HepG2 (cell line): ENCODE data around the gene CNTD1. TPM values are rescaled to one million over a fixed set of nuclear protein-coding genes. Genes with fewer than 3 reads are reported as not detected.
A peak's percentile ranks its signal among the peaks of the same experiment; 100 is the strongest.

Experiments used
- ADNP ChIP-seq: sonication (generic); formaldehyde crosslinking; IDR thresholded peaks from 2 replicates; pipeline ENCODE4 v1.4.0; 2020; ENCODE audit warnings: missing genetic modification reagents
- CCAR2 ChIP-seq: fragments of 200-400 bp; formaldehyde crosslinking; optimal IDR thresholded peaks from 2 replicates; pipeline ENCODE3; 2018; ENCODE audit warnings: low read depth, mild to moderate bottlenecking, low read length, moderate library complexity
- EEA1 ChIP-seq: sonication (generic); formaldehyde crosslinking; IDR thresholded peaks from 2 replicates; pipeline ENCODE4 v1.5.1; 2020; ENCODE audit warnings: mild to moderate bottlenecking, missing genetic modification reagents, borderline replicate concordance
- FOXK1 ChIP-seq: sonication (generic); formaldehyde crosslinking; IDR thresholded peaks from 2 replicates; pipeline ENCODE4 v1.4.0; 2020; ENCODE audit warnings: low read depth, missing genetic modification reagents, borderline replicate concordance
- HIC2 ChIP-seq: sonication (generic); formaldehyde crosslinking; IDR thresholded peaks from 2 replicates; pipeline ENCODE4 v1.9.0; 2022; ENCODE audit warnings: low read depth, missing genetic modification reagents
- HIVEP1 ChIP-seq: sonication (generic); formaldehyde crosslinking; IDR thresholded peaks from 2 replicates; pipeline ENCODE4 v1.4.0; 2020; ENCODE audit warnings: mild to moderate bottlenecking, missing genetic modification reagents
- HNRNPLL ChIP-seq: fragments of 200-400 bp; formaldehyde crosslinking; IDR thresholded peaks from 2 replicates; pipeline ENCODE4 v1.6.1; 2017; ENCODE audit warnings: mild to moderate bottlenecking, low read depth, low read length; ENCODE audit not compliant: poor library complexity, severe bottlenecking
- KDM5B ChIP-seq: sonication (generic); formaldehyde crosslinking; IDR thresholded peaks from 2 replicates; pipeline ENCODE4 v1.4.0; 2020; ENCODE audit warnings: missing genetic modification reagents, mild to moderate bottlenecking, borderline replicate concordance
- LBX2 ChIP-seq: sonication (generic); formaldehyde crosslinking; IDR thresholded peaks from 2 replicates; pipeline ENCODE4 v1.5.0; 2020; ENCODE audit warnings: missing genetic modification reagents, mild to moderate bottlenecking, borderline replicate concordance
- MAX ChIP-seq: IDR thresholded peaks from 2 replicates; pipeline ENCODE4 v1.6.1; 2012; ENCODE audit warnings: inconsistent platforms
- MAZ ChIP-seq, 2 experiments: sonication (generic) in 1 of 2; formaldehyde crosslinking in 1 of 2; IDR thresholded peaks; 2 replicates each; pipeline versions ENCODE4 v1.5.0 to v1.6.1; 2012 to 2020; ENCODE audit warnings: low read depth in 2 of 2, mild to moderate bottlenecking in 2 of 2, borderline replicate concordance in 1 of 2, improper control_type of control experiment in 1 of 2, low read length in 1 of 2, missing genetic modification reagents in 1 of 2, moderate library complexity in 1 of 2
- PHF8 ChIP-seq: sonication (generic); formaldehyde crosslinking; IDR thresholded peaks from 2 replicates; pipeline ENCODE4 v1.5.0; 2020; ENCODE audit warnings: missing genetic modification reagents
- RCOR2 ChIP-seq: IDR thresholded peaks from 2 replicates; pipeline ENCODE4 v1.6.1; 2016; ENCODE audit warnings: missing biosample characterization, missing genetic modification reagents
- REL ChIP-seq: sonication (generic); formaldehyde crosslinking; conservative IDR thresholded peaks from 2 replicates; pipeline ENCODE4 v1.8.0; 2022; ENCODE audit warnings: mild to moderate bottlenecking, missing genetic modification reagents, moderate library complexity
- SIN3A ChIP-seq: IDR thresholded peaks from 2 replicates; pipeline ENCODE4 v1.6.1; 2011; ENCODE audit warnings: low read depth, mild to moderate bottlenecking, control low read depth, low read length, borderline replicate concordance
- TBP ChIP-seq: sonication (generic); formaldehyde crosslinking; IDR thresholded peaks from 2 replicates; pipeline ENCODE4 v1.5.0; 2020; ENCODE audit warnings: missing genetic modification reagents
- TBX2 ChIP-seq: sonication (generic); formaldehyde crosslinking; IDR thresholded peaks from 2 replicates; pipeline ENCODE4 v1.5.0; 2020; ENCODE audit warnings: missing genetic modification reagents, mild to moderate bottlenecking, borderline replicate concordance
- ZNF138 ChIP-seq: sonication (generic); formaldehyde crosslinking; IDR thresholded peaks from 2 replicates; pipeline ENCODE4 v1.5.0; 2020; ENCODE audit warnings: mild to moderate bottlenecking, low read depth, missing genetic modification reagents
- ZNF143 ChIP-seq: sonication (generic); formaldehyde crosslinking; IDR thresholded peaks from 2 replicates; pipeline ENCODE4 v1.4.0; 2020; ENCODE audit warnings: missing genetic modification reagents
- ZNF253 ChIP-seq: sonication (generic); formaldehyde crosslinking; IDR thresholded peaks from 2 replicates; pipeline ENCODE4 v1.8.0; 2022; ENCODE audit warnings: mild to moderate bottlenecking, missing genetic modification reagents, borderline replicate concordance
- ZNF274 ChIP-seq: sonication (generic); formaldehyde crosslinking; IDR thresholded peaks from 2 replicates; pipeline ENCODE4 v1.5.1; 2020; ENCODE audit warnings: mild to moderate bottlenecking, missing genetic modification reagents
- ZNF615 ChIP-seq: sonication (generic); formaldehyde crosslinking; IDR thresholded peaks from 2 replicates; pipeline ENCODE4 v1.5.0; 2020; ENCODE audit warnings: mild to moderate bottlenecking, missing genetic modification reagents, borderline replicate concordance
- ZNF616 ChIP-seq: sonication (generic); formaldehyde crosslinking; IDR thresholded peaks from 2 replicates; pipeline ENCODE4 v1.5.0; 2020; ENCODE audit warnings: low read depth, mild to moderate bottlenecking, missing genetic modification reagents
- ZNF691 ChIP-seq: sonication (generic); formaldehyde crosslinking; IDR thresholded peaks from 2 replicates; pipeline ENCODE4 v1.4.0; 2020; ENCODE audit warnings: missing genetic modification reagents, low read depth, mild to moderate bottlenecking, borderline replicate concordance
- ZNF709 ChIP-seq: sonication (generic); formaldehyde crosslinking; IDR thresholded peaks from 2 replicates; pipeline ENCODE4 v1.5.0; 2020; ENCODE audit warnings: mild to moderate bottlenecking, missing genetic modification reagents
- ZNF761 ChIP-seq: sonication (generic); formaldehyde crosslinking; conservative IDR thresholded peaks from 2 replicates; pipeline ENCODE4 v1.4.0; 2020; ENCODE audit warnings: mild to moderate bottlenecking, missing genetic modification reagents
- polyA plus RNA-seq, 8 experiments: library from polyadenylated mRNA; depleted of rRNA in 3 of 8; stranded (reverse) in 7 of 8; unstranded in 1 of 8; fragments of >200 nt; fragmentation: Illumina TruSeq in 4 of 8; extraction: Trizol in 4 of 8; gene quantifications; 2 replicates each; pipeline versions ENCODE4 v1.2.1 to v1.2.3, GENCODE V29; 2011 to 2016; ENCODE audit warnings: low read depth in 4 of 8, missing spikeins in 1 of 8, mixed read lengths in 1 of 8; ENCODE audit not compliant: insufficient read depth in 1 of 8
- total RNA-seq, 5 experiments: library from RNA; depleted of rRNA; stranded (reverse); fragments of >200 nt; fragmentation: Illumina TruSeq; extraction: Trizol; gene quantifications; 2 replicates each; pipeline ENCODE4 v1.2.3, GENCODE V29; 2016; ENCODE audit warnings: low read depth in 1 of 5

The CNTD1 gene
- total and polyA plus RNA-seq, 2 of the 13 experiments (the other 11 are each of a cell fraction or from before 2014, with no cell fraction given) = 0.11 to 0.15 TPM

- TF ChIP-seq HIVEP1 (CRISPR knock-in tag) = no peak
- no peak for TF ChIP-seq CCAR2
- no peak for TF ChIP-seq EEA1 (CRISPR knock-in tag)
- no peak for TF ChIP-seq MAZ (IDR thresholded peaks at IDR 0.05; ENCODE audit: borderline replicate concordance, low read depth, low read length)
- TF ChIP-seq MAZ (CRISPR knock-in tag; IDR thresholded peaks at IDR 0.05; ENCODE audit: low read depth) = peak; percentile 76
- TF ChIP-seq TBP = no peak
- no peak for TF ChIP-seq ZNF615
- 0 out of 2 replicates have a peak, but pooled peaks have one; percentile 41 for TF ChIP-seq KDM5B (CRISPR knock-in tag)
- TF ChIP-seq ZNF274 (CRISPR knock-in tag) = peak; percentile 45; the same call in 1 of the 2 replicates
- no peak for TF ChIP-seq ZNF761
- no peak for TF ChIP-seq ZNF253 (CRISPR knock-in tag)
- no peak for TF ChIP-seq ZNF143 (CRISPR knock-in tag)
- TF ChIP-seq RCOR2 (CRISPR knock-in tag) = no peak
- TF ChIP-seq REL (CRISPR knock-in tag) = no peak
- no peak for TF ChIP-seq ZNF138 (CRISPR knock-in tag)
- peak; percentile 66; the same call in 1 of the 2 replicates for TF ChIP-seq LBX2 (CRISPR knock-in tag)
- TF ChIP-seq ZNF691 (CRISPR knock-in tag) = no peak
- TF ChIP-seq FOXK1 (CRISPR knock-in tag) = no peak
- 0 out of 2 replicates have a peak, but pooled peaks have one; percentile 5 for TF ChIP-seq TBX2
- TF ChIP-seq ZNF616 (CRISPR knock-in tag) = peak; percentile 80; the same call in 1 of the 2 replicates
- peak; percentile 30; the same call in 1 of the 2 replicates for TF ChIP-seq PHF8 (CRISPR knock-in tag)
- TF ChIP-seq MAX = peak; percentile 85
- peak; percentile 23 for TF ChIP-seq HNRNPLL
- TF ChIP-seq HIC2 (CRISPR knock-in tag) = peak; percentile 49; the same call in 1 of the 2 replicates
- peak; percentile 52; the same call in 1 of the 2 replicates for TF ChIP-seq ZNF709 (CRISPR knock-in tag)
- peak; percentile 33; the same call in 1 of the 2 replicates for TF ChIP-seq SIN3A
- TF ChIP-seq ADNP = 0 out of 2 replicates have a peak, but pooled peaks have one; percentile 18
Measured at GRCh38 chr17:42760652-42761581, 37.7 kb upstream of the CNTD1 start, which contains the start of gene RAMP2 (continued).
